Caki2 (cell line): ENCODE results near the gene SCGB3A1. TPM values are rescaled to one million over a fixed set of nuclear protein-coding genes. Genes with fewer than 3 reads are reported as not detected.

Experiments used
- DNase-seq: peaks from one replicate; pipeline ENCODE4 v3.0.0-alpha.2; 2015; ENCODE audit warnings: low read depth
- in situ Hi-C: cut with HindIII; loops from 2 replicates; pipeline ENCODE4 v1.10.0; 2016; ENCODE audit warnings: low sequenced_read_pairs, low pct_unique_long_range_greater_than_20kb, mixed read lengths
- total RNA-seq: library from RNA; depleted of rRNA; stranded (reverse); fragments of >200 nt; shearing (Covaris generic); gene quantifications from 2 replicates; pipeline ENCODE4 v1.2.3, GENCODE V29; 2014; ENCODE audit warnings: low replicate concordance

SCGB3A1 gene
- total RNA-seq, 1 experiment from 2014 or later: not detected

DNA sequence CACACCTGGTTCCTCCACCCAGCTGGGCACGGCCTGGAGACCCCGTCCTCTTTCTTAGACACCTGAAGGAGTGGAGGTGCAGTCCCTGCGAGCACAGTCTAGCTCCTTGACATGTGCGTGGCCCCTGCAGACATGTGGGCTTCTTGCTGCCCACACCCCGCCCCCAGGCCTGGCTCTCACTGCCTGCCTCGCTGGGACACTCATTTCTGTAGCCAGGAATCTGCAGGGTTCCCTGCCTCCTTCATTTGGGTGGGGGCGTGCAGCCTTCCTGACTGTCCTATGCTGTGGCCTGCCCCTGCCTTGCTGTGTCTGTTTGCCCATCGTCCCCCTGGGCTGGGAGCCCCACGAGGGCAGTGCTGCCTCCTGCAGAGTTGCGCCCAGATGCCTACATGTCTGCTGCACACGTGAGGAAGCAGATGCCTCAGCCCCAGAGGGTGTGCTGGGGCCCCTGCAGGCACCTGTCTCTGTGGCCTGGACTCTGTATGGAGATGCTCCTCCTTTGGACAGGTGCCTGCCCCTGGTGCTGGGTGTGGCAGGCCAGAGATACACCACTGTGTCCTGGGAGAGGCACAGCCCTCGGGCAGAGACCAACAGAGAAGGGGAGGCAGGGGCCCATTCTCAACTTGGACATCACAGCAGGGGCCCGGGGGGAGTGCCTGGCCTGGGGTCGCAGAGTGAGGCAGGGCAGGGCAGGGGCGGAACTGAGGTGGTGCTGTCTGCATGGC lies 35.5 kb upstream of the SCGB3A1 start:
- DNase-seq: no peak
- in situ Hi-C loops: no loop called here

DNA sequence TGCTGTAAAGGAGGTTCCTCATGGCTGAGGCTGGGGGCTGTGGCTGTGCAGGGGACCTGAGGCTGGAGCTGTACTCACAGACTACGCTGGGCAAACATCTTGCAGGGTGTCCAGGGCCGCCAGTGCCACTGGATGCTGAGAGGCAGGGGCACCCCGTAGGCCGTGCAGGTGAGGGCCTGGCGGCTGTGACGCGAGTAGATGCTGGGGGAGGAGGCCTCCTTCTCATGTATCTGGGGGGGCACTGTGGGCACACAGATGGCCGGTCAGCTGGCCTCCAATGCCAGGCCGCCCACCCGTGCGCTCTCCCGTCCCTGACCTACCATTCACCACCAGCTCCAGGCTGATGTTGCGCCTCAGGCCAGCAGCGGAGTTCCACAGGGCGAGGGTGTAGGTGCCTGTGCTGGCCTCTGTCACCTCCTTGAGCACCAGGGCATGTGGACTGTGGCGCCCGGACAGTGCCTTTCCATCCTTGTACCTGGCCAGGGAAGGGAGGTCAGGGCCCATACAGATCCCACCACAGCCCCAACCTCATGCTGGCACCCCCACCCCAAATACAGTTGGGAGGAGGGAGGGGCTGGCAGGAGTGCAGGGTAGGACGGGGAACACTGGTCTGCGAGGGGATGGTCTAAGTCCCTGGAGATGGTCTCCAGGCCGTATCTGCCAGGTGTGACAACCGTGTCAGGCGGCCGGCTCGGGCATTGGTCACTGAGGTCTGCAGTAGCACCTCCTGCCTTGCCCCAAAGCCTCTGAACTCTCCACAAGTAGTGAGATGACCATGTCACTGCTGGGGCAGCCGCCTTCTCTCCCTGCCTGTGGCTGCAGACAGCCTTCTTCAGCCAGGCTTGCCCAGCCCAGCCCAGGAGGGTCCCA lies 34.7 kb upstream of the SCGB3A1 start:
- in situ Hi-C loops: no loop called here
- DNase-seq: no peak

DNA sequence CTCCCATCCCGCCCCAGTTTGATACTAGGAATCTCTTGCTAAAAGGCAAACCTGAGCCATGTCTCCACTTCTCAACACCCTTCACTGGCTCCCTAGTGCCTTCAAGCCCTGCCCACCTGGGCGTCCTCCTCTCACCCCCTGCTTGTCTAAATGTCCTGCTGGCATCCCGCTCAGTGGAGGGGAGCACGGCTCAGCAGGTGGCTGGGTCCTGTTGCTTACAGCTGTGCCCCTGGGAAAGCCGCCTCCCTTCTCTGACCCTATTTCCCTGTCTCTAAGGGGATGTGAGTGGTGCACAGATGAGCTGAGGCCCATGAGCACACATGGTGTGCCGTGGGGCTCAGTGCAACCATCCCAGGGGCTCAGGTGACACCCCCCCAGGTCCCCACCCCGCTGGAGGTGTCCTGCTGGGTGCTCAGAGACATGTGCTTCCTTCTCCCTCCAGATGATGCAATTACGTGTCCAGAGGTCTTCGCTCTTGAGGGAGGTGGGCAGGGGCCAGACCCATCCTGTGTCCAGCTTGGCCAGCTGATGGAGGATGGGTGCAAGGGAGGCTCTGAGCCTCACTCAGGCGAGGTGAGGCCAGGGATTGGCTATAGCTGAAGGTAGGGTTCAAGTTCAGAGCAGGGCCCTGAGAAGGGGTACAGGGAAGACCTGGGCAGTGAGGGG lies 34.0 kb upstream of the SCGB3A1 start:
- in situ Hi-C loops: no loop called here
- no peak for DNase-seq

DNA sequence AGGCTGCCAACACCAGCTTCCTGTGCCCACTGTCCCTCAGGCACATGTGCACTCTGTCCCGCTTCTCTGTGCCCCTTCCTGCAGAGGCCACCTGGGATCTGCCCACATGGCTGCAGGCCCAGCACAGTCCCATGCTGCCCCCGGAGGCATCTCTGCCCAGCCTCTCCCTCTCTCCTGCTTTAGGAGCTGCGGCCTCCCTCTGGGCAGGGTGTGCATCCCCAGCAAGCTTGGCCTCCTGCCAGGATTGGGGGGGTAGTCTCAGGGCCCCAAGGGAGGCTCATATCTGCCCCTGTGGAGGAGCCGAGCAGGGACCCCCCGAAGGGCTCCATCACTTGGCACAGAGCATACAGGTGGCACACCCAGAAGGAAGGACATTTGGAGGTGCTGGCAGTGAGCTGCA lies 33.3 kb upstream of the SCGB3A1 start:
- DNase-seq: no peak
- in situ Hi-C loops: no loop called here

DNA sequence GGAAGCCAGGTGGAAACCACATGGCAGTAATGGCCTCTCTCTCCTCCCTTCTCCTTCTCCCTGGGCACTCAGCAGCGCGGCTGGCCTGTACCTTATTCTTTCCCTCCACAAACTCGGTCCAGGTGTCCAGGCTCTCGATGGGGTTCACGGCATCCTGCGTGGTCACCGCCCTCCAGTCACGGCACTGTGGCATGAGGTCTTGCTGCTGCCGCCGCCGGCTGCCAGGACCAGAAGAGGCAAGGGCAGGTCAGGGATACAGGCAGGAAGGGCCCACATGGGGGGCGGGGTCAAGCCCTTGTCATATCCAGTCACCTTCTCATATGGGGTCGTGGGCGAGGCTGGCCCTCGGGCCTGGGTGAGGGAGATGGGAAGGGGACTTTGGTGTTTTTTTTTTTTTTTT lies 32.5 kb upstream of the SCGB3A1 start:
- in situ Hi-C loops: no loop called here
- DNase-seq: no peak

DNA sequence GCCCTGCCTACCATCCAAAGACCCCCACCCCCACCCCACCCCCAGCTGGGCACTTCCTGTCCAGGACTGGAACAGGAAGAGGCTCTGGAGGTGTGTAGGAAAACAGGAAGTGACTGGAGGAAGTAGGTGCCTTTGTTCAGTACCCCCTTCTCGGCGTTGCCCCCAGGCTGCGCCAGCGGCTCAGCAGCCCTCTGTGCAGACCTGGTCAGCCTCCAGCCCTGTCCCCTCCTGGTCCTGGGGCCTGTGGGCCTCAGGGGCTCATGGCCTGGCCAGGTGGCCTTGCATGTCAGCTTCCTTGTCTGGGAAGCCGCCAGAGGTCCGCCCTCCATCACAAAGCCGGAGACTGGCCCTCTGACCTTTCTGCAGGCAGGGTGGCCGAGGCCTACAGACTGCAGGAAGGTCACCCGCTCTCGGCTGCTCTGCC lies 32.1 kb upstream of the SCGB3A1 start:
- DNase-seq: no peak
- in situ Hi-C loops: no loop called here

DNA sequence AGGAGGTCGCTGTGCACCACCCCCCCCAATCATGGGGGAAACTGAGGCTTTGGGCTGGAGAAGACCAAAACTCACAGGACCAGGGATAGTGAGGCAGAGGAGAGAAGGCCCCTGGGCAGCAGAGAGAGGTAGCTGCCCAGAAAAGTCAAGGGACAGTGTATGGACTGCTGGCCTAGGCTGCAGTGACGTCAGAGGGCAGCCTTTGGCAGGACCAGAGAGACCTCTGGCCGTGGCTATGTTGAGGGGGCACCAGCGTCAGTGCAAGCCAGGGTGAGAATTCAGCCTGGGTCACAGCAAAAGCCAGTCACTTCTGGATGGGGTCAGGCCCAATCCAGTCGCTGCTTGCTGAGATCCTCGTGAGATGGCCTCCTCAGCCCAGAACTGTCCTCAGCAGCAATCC lies 31.6 kb upstream of the SCGB3A1 start:
- DNase-seq: no peak
- in situ Hi-C loops: no loop called here

DNA sequence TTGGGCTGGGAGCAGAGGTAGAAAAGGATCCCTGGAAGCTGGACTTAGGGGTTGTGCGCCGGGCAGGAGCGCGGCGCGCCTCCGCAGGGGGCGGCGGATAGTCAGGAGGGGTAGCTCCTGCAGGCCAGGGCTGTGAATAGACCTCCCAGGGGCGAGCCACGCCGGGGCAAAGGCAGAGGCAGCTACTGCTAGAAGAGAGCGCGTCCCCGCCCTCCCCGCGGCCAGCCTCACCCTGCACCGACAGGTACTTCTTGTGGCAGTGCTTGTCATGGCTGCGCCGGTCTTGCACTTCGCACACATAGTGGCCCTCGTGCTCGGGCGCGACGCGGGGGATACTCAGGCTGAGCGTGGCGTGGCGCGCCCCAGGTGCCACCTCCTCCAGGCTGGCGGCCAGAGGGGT lies 30.0 kb upstream of the SCGB3A1 start:
- in situ Hi-C loops: no loop called here
- no peak for DNase-seq

DNA sequence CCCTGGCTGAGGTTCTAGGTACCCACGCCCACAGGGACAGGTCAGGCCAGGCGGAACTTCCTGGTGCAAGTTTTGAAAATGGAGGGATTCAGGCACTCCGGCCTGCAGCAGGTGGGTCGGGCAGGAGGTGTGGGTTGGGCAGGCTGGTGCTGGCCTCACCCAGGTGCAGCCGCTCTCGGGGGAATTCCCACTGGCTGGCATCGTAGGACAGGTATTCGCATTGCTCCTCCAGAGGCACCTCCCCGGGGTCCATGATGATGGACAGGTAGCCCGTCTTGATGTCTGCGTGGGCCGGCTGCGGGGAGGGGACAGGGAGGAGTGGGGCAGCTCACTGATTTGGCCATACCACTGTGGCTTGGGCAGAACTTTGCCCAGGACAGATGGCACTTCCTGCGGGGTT lies 28.7 kb upstream of the SCGB3A1 start:
- in situ Hi-C loops: no loop called here
- no peak for DNase-seq

DNA sequence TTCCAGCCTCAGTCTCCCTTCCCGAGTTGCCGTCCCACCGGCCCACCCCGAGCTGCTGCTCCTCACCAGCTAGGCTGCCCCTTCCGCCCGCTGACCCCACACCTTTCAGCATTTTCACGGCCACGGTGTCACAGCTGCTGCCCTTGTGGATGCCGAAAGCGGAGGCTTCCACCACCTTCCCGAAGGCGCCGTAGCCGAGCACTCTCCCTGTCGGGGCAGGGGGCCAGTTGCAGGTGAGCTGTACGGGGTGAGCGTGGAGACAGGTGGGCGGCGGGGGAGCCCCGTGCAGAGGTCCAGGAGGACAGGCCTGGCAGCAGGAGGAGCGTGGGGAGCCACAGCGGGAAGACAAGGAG lies 28.2 kb upstream of the SCGB3A1 start:
- no peak for DNase-seq
- in situ Hi-C loops: no loop called here

DNA sequence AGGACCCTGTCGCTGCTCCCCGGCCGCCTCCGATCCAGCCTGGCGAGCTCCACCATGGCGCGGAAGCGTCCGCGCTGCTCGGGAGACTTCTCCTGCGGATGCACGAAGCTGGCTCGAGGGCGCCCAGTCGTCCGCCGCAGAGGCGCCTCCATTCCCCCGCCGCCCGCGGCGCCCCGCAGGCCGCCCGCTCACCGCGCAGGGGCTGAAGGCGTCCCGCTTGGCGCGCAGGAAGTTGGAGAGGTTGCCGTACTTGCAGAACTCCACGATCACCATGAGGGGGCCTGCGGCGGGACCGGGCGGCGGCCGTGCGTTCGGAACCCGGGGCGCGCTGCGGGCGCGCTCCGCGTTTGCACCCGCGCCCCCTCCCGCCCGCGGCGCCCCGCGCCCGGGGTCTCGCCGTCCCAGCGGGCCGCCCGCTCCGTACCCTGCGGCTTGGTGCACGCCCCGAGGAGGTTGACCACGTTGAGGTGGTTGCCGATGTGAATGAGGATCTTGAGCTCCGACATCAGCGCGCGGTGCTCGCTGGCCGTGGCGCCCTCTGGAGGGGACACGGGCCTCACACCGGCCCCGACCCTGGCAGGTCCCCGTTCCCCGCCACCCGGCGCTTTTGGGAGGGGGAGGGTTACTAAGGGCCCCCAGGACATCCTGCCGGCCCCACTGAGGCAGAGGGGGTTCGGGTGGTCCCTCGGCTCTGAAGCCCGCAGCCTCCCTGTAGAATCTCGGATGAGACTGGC lies 27.7 kb upstream of the SCGB3A1 start:
- DNase-seq: no peak
- in situ Hi-C loops: no loop called here

DNA sequence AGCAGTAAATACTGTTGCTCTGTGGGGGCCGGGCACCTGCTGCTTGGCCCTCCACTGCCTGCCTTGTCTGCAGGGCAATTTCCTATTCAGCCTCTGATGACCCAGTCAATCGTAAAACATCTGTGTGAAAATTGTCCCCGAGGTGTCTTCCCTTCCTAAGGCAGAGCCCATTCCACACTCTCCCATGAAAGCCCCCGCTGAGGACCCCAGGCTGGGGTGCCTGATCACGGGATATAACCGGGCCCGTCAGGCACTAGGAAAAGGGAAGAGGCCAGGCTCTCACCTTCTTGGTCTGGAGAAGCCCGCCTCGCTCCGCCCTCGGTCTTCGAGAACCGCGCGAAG lies 27.2 kb upstream of the SCGB3A1 start:
- in situ Hi-C loops: no loop called here
- DNase-seq: no peak

DNA sequence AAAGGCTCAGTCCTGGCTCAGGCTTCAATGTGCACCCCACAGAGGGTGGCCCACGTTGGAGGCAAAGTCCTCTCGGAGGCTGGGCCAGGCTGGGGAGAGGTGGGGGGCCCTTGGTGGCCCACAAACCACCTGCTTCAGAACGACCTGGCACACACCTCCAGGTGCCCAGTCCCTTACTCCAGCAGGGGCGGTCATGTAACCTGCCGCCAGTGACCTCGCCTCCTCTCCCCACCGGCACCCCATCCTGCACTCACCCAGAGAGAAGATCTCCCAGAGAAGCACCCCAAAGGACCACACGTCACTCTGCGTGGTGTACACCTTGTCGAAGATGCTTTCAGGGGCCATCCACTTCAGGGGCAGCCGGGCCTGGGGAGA lies 22.5 kb upstream of the SCGB3A1 start:
- no peak for DNase-seq
- in situ Hi-C loops: no loop called here

DNA sequence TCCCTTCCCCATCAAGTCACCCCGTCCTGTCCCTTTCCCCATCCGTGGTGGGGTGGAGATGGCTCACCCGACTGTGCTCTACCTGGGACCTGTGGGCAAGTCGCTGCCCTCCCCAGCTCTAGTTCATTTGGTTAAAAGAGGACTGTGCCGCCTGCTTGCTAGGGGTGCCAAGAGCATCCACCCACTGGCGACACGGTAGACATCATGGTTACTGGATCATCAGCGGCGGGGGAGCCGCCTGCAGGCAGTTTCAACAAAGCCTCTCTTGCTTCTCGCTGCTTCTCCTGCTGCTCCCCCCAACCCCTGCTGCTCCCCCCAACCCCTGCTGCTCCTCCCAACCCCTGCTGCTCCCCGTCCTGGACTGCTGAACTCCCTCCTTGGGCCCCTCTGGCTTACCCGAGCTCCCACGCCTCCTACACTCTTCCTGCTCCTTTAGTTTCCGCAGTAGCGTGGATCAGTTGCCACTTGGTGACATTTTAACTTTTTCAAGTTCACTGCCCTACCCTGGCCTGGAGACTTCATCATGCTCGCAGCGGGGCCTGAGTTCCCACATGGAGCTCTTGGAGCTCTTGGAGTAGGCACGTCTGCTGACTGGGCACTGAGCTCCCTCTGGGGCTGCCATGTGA lies 22.0 kb upstream of the SCGB3A1 start:
- DNase-seq: no peak
- in situ Hi-C loops: no loop called here

DNA sequence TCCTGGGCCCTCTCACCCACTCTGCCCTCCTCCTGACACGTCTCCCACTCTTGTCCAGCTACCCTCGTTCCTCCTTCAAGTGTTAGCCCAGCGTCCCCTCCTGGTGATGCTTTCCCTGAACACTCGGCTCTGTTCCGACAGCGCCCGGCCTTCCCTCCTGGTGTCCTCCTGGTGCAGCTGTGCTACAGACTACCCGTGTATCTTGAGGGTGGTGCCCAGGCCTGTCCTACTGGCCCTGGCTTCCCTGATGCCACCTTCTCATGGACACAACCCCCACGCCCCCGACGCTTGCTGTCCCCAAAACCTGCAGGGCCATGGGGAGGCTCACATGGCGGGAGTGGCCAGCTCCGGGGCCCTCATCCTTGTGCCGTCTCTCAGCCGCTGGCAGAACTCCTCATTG lies 21.4 kb upstream of the SCGB3A1 start:
- in situ Hi-C loops: no loop called here
- DNase-seq: no peak

DNA sequence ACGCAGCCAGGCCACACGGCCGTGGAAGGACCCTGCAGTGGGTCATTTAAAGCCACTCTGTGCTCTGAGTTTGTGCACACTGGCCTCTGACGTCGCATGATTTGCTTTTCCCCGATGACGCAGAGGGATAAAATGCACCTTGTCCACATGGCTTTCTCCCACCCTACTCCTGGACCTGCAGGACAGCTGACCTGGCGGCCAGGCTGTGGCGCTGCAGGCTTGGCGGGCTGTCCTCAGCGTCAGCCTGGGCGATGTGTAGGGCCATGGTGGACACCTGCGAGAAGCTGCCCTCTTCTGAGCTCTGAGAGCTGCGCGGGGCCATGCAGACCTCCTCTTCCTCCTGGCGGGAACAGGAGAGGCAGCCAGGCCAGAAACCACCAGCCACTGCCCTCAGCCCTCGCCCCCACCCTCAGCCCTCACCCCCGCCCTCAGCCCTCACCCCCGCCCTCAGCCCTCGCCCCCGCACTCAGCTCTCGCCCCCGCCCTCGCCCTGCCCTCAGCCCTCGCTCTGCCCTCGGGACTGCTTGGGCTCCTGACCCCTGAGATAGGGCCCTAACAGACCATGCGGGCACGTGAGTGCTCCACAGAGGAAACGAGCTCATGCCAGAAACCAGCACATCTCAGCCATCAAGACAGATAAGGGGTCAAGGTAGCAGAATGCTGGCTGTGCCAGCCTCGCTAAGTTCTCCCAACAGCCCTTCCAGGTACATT lies 20.0 kb upstream of the SCGB3A1 start:
- DNase-seq: no peak
- in situ Hi-C loops: no loop called here

DNA sequence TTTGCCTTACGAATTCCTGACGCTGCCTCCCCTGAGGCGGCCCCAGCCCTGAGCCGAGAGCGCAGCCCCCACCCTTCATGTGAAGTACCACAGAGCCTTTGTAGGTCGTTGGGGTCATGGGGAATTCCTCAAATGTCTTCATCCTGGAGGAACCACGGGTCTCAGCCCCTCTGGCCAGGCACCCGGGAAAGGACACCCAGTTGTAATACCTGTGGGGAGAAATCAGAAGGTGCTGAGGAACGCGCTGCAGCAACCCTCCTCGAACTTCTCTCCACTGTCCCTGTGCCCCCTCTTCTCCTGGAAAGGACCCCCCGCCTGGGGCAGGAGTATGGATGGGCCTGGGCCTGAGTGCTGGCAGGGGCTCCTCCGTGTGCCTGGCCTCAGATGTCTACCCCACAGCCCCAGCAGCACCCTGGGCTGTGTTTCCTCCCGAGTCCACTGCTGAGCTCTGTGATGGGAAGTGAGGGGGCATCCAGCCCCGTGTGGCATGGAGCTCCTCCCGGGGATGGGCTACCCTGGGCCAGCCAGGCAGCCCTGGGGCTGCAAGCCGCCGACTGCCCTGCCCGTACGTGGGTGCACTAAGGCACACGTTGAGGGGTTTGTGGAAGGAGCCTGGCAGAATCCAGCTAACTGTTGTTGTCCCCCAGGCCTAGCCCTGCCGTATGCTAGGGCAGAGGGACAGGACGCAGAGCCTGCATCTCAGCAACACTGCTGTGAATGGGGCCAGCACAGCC lies 18.7 kb upstream of the SCGB3A1 start:
- in situ Hi-C loops: no loop called here
- DNase-seq: no peak
